GM19455 (cell line): Measurements from ENCODE around the gene FAM83F.

ENCODE experiments used
- ATAC-seq: cut with Tn5 transposase; IDR thresholded peaks from one replicate; pipeline ENCODE4 v1.9.1; 2021; ENCODE audit not compliant: unreplicated experiment

Gene FAM83F

GRCh38 chr22:40033586-40034380, 39.0 kb downstream of the FAM83F start:
- no peak for ATAC-seq

GRCh38 chr22:40035351-40035750, 40.6 kb downstream of the FAM83F start:
- ATAC-seq: no peak

GRCh38 chr22:40036126-40036525, 41.4 kb downstream of the FAM83F start:
- no peak for ATAC-seq

GRCh38 chr22:40036591-40037225, 42.0 kb downstream of the FAM83F start:
- ATAC-seq: no peak

- ATAC-seq: no peak
These were observed 42.6 kb downstream of the FAM83F start for GRCh38 chr22:40037320-40037719.

GRCh38 chr22:40039482-40040115, 44.8 kb downstream of the FAM83F start:
- no peak for ATAC-seq

GRCh38 chr22:40040927-40041326, 46.2 kb downstream of the FAM83F start:
- no peak for ATAC-seq

- no peak for ATAC-seq
These were observed 46.8 kb downstream of the FAM83F start for GRCh38 chr22:40041366-40042137.

GRCh38 chr22:40042312-40042711, 47.6 kb downstream of the FAM83F start:
- ATAC-seq: no peak

GRCh38 chr22:40043081-40043480, 48.3 kb downstream of the FAM83F start:
- no peak for ATAC-seq

- ATAC-seq: no peak
These were observed 49.0 kb downstream of the FAM83F start for GRCh38 chr22:40043793-40044101.

- ATAC-seq: peak; percentile 80
These were observed 49.5 kb downstream of the FAM83F start for GRCh38 chr22:40044102-40044869.

- peak; percentile 17 for ATAC-seq
These were observed 50.4 kb downstream of the FAM83F start for GRCh38 chr22:40044870-40045834.

GRCh38 chr22:40046126-40046525, 51.4 kb downstream of the FAM83F start:
- no peak for ATAC-seq

- ATAC-seq: no peak
These were observed 55.5 kb downstream of the FAM83F start for GRCh38 chr22:40050258-40050657.

- ATAC-seq: no peak
These were observed 56.6 kb downstream of the FAM83F start for GRCh38 chr22:40051322-40051721.

GRCh38 chr22:40053460-40053859, 58.7 kb downstream of the FAM83F start:
- no peak for ATAC-seq

GRCh38 chr22:40054486-40054885, 59.7 kb downstream of the FAM83F start:
- no peak for ATAC-seq

- peak; percentile 76 for ATAC-seq
These were observed 60.6 kb downstream of the FAM83F start for GRCh38 chr22:40055143-40055883.
